Natural killer cell (primary cell): Measurements from ENCODE around the gene FCGBP. TPM values are rescaled to one million over a fixed set of nuclear protein-coding genes. Genes with fewer than 3 reads are reported as not detected.
"Not testable (repeated sequence)": the region's sequence is repeated elsewhere in the genome, so short reads cannot be mapped to it uniquely, and the experiment has no call there.

ENCODE experiments used
- ATAC-seq, 3 donors: fragments of 150-1000 bp in 2 of 3; fragments of 200-7000 bp in 1 of 3; cut with Tn5 transposase; 1 replicate in 1 of 3; 2 replicates in 2 of 3; pipeline ENCODE4 v1.10.0; 2021; ENCODE audit warnings: mild to moderate bottlenecking in 2 of 3, moderate library complexity in 2 of 3
- DNase-seq, 2 donors: peaks; one replicate each; pipeline versions ENCODE4 v3.0.0 to v3.0.0-alpha.2; 2013 to 2021; ENCODE audit warnings: mixed read lengths in 1 of 2
- H3K27ac ChIP-seq: one replicate; pipeline ENCODE4 v1.5.1; 2013; ENCODE audit warnings: mild to moderate bottlenecking, low read length
- H3K27me3 ChIP-seq: one replicate; pipeline ENCODE4 v1.6.1; 2013; ENCODE audit warnings: low read length; ENCODE audit not compliant: control insufficient read depth, insufficient read depth
- H3K36me3 ChIP-seq: one replicate; pipeline ENCODE4 v1.6.1; 2013; ENCODE audit warnings: low read length; ENCODE audit not compliant: control insufficient read depth, insufficient read depth
- H3K4me1 ChIP-seq: one replicate; pipeline ENCODE4 v1.6.1; 2013; ENCODE audit warnings: low read length; ENCODE audit not compliant: control insufficient read depth, insufficient read depth
- H3K4me3 ChIP-seq: one replicate; pipeline ENCODE4 v1.5.1; 2013; ENCODE audit warnings: low read length
- H3K9me3 ChIP-seq: one replicate; pipeline ENCODE4 v1.6.1; 2013; ENCODE audit warnings: low read length; ENCODE audit not compliant: control insufficient read depth, insufficient read depth
- H3K27ac Mint-ChIP-seq, 2 donors: one replicate each; pipeline ENCODE4 v1.8.0; 2022; ENCODE audit warnings: mild to moderate bottlenecking in 2 of 2, mixed read lengths in 2 of 2, moderate library complexity in 1 of 2
- H3K27me3 Mint-ChIP-seq, 2 donors: one replicate each; pipeline ENCODE4 v1.8.0; 2022; ENCODE audit warnings: low read depth in 2 of 2, mixed read lengths in 2 of 2
- H3K36me3 Mint-ChIP-seq: one replicate; pipeline ENCODE4 v1.8.0; 2022; ENCODE audit warnings: mixed read lengths
- H3K4me1 Mint-ChIP-seq, 2 donors: one replicate each; pipeline ENCODE4 v1.8.0; 2022; ENCODE audit warnings: mixed read lengths in 2 of 2
- H3K4me3 Mint-ChIP-seq: one replicate; pipeline ENCODE4 v1.8.0; 2022; ENCODE audit warnings: mild to moderate bottlenecking, moderate library complexity, mixed read lengths
- H3K9me3 Mint-ChIP-seq, 2 donors: one replicate each; pipeline ENCODE4 v1.8.0; 2022; ENCODE audit warnings: mixed read lengths in 2 of 2
- WGBS: methylation state at CpG from one replicate; pipeline ENCODE4 v1.1.7; 2013; ENCODE audit warnings: missing lambda C conversion rate; ENCODE audit not compliant: insufficient coverage; 5-methylcytosine and 5-hydroxymethylcytosine counted together
- intact Hi-C: fragments of 100-400 bp; cut with micrococcal nuclease; formaldehyde crosslinking; loops from one replicate; pipeline ENCODE4 v1.14.2; 2022
- total RNA-seq, 4 donors: library from RNA; stranded (reverse); fragments of 120-200 nt in 1 of 4; gene quantifications; one replicate each; pipeline versions ENCODE4 v1.2.3 to v1.2.4, GENCODE V29; 2013 to 2022
- TF ChIP-seq, protein P1 (sequence below): fragments of 200-600 bp; IDR thresholded peaks from one replicate; pipeline ENCODE4 v1.8.0; 2022; ENCODE audit warnings: antibody characterized with exemption

FCGBP gene
- total RNA-seq, 3 donors from 2014 or later (not counting 1 experiment from before 2014, with no cell fraction given) = 10.6 to 25.1 (median 17.3) TPM

DNA sequence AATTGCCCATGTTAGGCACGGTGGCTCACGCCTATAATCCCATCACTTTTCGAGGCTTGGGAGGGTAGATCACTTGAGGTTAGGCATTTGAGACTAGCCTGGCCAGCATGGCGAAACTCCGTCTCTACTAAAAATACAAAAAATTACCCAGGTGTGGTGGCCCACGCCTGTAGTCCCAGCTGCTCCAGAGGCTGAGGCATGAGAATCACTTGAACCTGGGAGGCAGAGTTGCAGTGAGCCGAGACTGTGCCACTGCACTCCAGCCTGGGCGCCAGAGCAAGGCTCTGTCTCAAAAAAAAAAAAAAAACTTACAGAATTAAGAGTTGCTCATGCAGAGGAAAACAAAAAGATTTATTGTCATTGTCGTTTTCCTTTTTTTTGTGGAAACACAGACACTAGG is 33.1 kb upstream of the FCGBP start:
- no peak for ATAC-seq

DNA sequence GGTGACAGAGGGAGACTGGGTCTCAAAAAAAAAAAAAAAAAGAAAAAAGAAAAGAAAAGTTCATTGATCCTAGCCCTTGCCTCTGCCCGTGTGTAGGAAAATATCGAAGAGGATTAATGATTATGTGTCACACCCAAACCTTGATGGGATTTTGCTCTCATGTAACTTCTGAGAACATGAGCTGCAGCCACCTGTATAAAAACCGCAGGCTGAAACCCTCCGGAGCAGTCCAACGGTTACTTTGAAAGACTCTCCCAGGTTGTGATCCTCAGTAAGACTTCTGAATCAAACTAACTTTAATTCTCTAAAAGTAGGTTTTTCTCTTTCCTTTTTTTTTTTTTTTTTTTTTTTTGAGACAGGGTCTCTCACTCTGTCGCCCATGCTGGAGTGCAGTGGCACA is 32.2 kb upstream of the FCGBP start:
- H3K36me3 ChIP-seq = no peaks in the 10 kb centered on the region
- WGBS = 93% methylated on average over 6 of the region's 6 CpGs
- Mint-ChIP-seq H3K4me3 (no peak overlapping the region), H3K27ac (no peak overlapping the region), H3K9me3 (no peaks in the 10 kb centered on the region), H3K27me3 (no peaks in the 10 kb centered on the region), H3K36me3 (no peaks in the 10 kb centered on the region), H3K4me1 (peaks cover 24 to 28% of the 10 kb centered on the region in 2 donors)
- TF ChIP-seq, protein P1, sequence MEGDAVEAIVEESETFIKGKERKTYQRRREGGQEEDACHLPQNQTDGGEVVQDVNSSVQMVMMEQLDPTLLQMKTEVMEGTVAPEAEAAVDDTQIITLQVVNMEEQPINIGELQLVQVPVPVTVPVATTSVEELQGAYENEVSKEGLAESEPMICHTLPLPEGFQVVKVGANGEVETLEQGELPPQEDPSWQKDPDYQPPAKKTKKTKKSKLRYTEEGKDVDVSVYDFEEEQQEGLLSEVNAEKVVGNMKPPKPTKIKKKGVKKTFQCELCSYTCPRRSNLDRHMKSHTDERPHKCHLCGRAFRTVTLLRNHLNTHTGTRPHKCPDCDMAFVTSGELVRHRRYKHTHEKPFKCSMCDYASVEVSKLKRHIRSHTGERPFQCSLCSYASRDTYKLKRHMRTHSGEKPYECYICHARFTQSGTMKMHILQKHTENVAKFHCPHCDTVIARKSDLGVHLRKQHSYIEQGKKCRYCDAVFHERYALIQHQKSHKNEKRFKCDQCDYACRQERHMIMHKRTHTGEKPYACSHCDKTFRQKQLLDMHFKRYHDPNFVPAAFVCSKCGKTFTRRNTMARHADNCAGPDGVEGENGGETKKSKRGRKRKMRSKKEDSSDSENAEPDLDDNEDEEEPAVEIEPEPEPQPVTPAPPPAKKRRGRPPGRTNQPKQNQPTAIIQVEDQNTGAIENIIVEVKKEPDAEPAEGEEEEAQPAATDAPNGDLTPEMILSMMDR = no peak
- peaks cover 24% of the 10 kb centered on the region for H3K4me1 ChIP-seq
- H3K27me3 ChIP-seq = no peaks in the 10 kb centered on the region
- no peak for ATAC-seq
- no peak overlapping the region for H3K27ac ChIP-seq
- DNase-seq = no peak
- H3K4me3 ChIP-seq = no peak overlapping the region
- intact Hi-C loops = no loop called here
- H3K9me3 ChIP-seq = no peaks in the 10 kb centered on the region

More for the DNA sequence above, 33.1 kb upstream of the FCGBP start:
- Mint-ChIP-seq H3K4me3 (no peak overlapping the region), H3K27me3 (no peaks in the 10 kb centered on the region), H3K4me1 (peaks cover 31 to 36% of the 10 kb centered on the region in 2 donors), H3K9me3 (no peaks in the 10 kb centered on the region), H3K36me3 (no peaks in the 10 kb centered on the region), H3K27ac (peak overlapping the region in 1 of 2 donors; percentile 99)
- Histone ChIP-seq H3K4me1 (peaks cover 32% of the 10 kb centered on the region), H3K4me3 (no peak overlapping the region), H3K27me3 (no peaks in the 10 kb centered on the region), H3K27ac (no peak overlapping the region), H3K36me3 (peaks cover 7% of the 10 kb centered on the region), H3K9me3 (no peaks in the 10 kb centered on the region)
- no peak for DNase-seq
- intact Hi-C loops = no loop called here
- 91% methylated on average over 9 of the region's 9 CpGs for WGBS
- TF ChIP-seq, protein P1 = no peak

GRCh38 chr19:39963898-39964297 is 29.5 kb upstream of the FCGBP start:
- Mint-ChIP-seq H3K4me3 (no peak overlapping the region), H3K36me3 (no peaks in the 10 kb centered on the region), H3K27ac (no peak overlapping the region), H3K4me1 (peaks cover 0 to 6% of the 10 kb centered on the region in 2 donors), H3K9me3 (no peaks in the 10 kb centered on the region), H3K27me3 (no peaks in the 10 kb centered on the region)
- no peaks in the 10 kb centered on the region for H3K27me3 ChIP-seq
- intact Hi-C loops = no loop called here
- DNase-seq (no peak), ATAC-seq (no peak)
- no peaks in the 10 kb centered on the region for H3K9me3 ChIP-seq
- no peak overlapping the region for H3K4me3 ChIP-seq
- 100% methylated on average over 1 of the region's 3 CpGs for whole genome bisulfite sequencing
- H3K27ac ChIP-seq = no peak overlapping the region
- TF ChIP-seq, protein P1 = no peak
- H3K36me3 ChIP-seq = no peaks in the 10 kb centered on the region
- H3K4me1 ChIP-seq = peaks cover 6% of the 10 kb centered on the region

DNA sequence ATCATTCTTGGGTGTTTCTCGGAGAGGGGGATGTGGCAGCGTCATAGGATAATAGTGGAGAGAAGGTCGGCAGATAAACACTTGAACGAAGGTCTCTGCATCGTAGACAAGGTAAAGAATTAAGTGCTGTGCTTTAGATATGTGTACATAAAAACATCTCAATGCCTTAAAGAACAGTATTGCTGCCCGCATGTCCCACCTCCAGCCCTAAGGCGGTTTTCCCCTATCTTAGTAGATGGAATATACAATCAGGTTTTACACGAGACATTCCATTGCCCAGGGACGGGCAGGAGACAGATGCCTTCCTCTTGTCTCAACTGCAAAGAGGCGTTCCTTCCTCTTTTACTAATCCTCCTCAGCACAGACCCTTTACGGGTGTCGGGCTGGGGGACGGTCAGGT is 25.0 kb upstream of the FCGBP start:
- intact Hi-C loops, H3K27ac Mint-ChIP-seq, H3K4me3 Mint-ChIP-seq, H3K9me3 Mint-ChIP-seq, H3K4me1 ChIP-seq, H3K27me3 ChIP-seq, H3K4me1 Mint-ChIP-seq, ATAC-seq, H3K9me3 ChIP-seq, DNase-seq, H3K4me3 ChIP-seq, H3K27me3 Mint-ChIP-seq, H3K36me3 ChIP-seq, H3K36me3 Mint-ChIP-seq, H3K27ac ChIP-seq: not testable (repeated sequence)
- WGBS = 69% methylated on average over 5 of the region's 13 CpGs

- H3K9me3 ChIP-seq, H3K27ac ChIP-seq, H3K36me3 ChIP-seq, ATAC-seq, H3K4me3 ChIP-seq, intact Hi-C loops, H3K27ac Mint-ChIP-seq, H3K4me1 Mint-ChIP-seq, H3K27me3 ChIP-seq, H3K9me3 Mint-ChIP-seq, H3K36me3 Mint-ChIP-seq, H3K4me3 Mint-ChIP-seq, H3K27me3 Mint-ChIP-seq, H3K4me1 ChIP-seq: not testable (repeated sequence)
- WGBS = 44% methylated on average over 2 of the region's 3 CpGs
- DNase-seq = peak in 1 of 2 donors; percentile 45
Observed at GRCh38 chr19:39958942-39959341, 24.5 kb upstream of the FCGBP start.

DNA sequence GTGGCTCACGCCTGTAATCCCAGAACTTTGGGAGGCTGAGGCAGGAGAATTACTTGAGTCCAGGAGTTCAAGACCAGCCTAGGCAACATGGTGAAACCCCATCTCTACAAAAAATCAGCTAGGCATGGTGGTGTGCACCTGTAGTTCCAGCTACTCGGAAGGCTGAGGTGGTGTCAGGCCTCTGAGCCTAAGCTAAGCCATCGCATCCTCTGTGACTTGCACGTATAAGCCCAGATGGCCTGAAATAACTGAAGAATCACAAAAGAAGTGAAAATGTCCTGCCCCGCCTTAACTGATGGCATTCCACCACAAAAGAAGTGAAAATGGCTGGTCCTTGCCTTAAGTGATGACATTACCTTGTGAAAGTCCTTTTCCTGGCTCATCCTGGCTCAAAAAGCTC is 23.5 kb upstream of the FCGBP start:
- H3K9me3 Mint-ChIP-seq, H3K4me3 Mint-ChIP-seq, intact Hi-C loops: not testable (repeated sequence)

More for the DNA sequence above, 23.5 kb upstream of the FCGBP start:
- not testable (repeated sequence) for ATAC-seq, H3K9me3 ChIP-seq, H3K27ac ChIP-seq, H3K27me3 Mint-ChIP-seq, H3K36me3 ChIP-seq, H3K36me3 Mint-ChIP-seq, H3K4me3 ChIP-seq, H3K27ac Mint-ChIP-seq, H3K27me3 ChIP-seq, DNase-seq
- H3K4me1 Mint-ChIP-seq = peaks cover 10 to 16% of the 10 kb centered on the region in 2 donors
- WGBS = 87% methylated on average over 5 of the region's 5 CpGs
- peaks cover 18% of the 10 kb centered on the region for H3K4me1 ChIP-seq
